ENCODE results near the gene SVOPL. TPM values are rescaled to one million over a fixed set of nuclear protein-coding genes. Genes with fewer than 3 reads are reported as not detected.

The SVOPL gene
- total and polyA plus RNA-seq, 4 donors, result 0.13 to 1.5 (median 0.39) TPM; not detected in 1

DNA sequence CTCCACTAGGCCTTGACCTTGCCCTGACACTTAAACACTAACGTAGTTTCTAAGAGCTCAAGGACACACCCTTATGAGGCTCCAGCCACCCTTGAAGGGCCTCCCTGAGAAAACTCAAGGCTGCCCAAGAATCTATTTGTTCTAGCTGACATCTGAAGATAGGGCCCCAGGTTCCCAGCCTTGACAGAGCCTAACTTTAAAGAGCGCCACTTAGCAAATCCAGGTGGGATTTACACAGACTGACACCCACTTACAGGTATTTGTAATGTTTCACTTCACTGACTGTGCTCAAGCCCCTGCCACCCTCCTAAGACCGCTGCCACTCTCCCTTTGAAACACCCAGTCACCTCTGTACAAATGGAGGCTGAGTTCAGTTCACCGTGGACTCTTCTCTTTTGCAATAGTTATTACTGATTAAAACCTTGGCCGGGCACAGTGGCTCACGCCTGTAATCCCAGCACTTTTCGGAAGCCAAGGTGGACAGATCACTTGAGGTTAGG lies 90.4 kb downstream of the SVOPL start:
- H3K27me3 ChIP-seq (ENCODE audit: control insufficient read depth in 3 of 3, insufficient read depth in 3 of 3, low read length in 2 of 3), result no peaks in the 10 kb centered on the region
- H3K4me1 ChIP-seq (ENCODE audit: control insufficient read depth in 5 of 5, insufficient read depth in 5 of 5, low read length in 5 of 5), result peaks cover 0 to 11% (median 1%) of the 10 kb centered on the region in 5 donors
- no peak overlapping the region for H3K27ac ChIP-seq (ENCODE audit: low read depth in 1 of 2, low read length in 1 of 2)
- no peak overlapping the region for H3K9ac ChIP-seq (ENCODE audit: insufficient read depth in 1 of 2, low read length in 2 of 2)
- H3K9me3 ChIP-seq (ENCODE audit: control insufficient read depth in 4 of 4, insufficient read depth in 3 of 4, low read length in 3 of 4), result no peaks in the 10 kb centered on the region
- TF ChIP-seq CTCF (IDR thresholded peaks at IDR 0.05; ENCODE audit: control extremely low read depth, extremely low read depth), result no peak
- 69 to 83% methylated on average over 7 of the region's 7 CpGs for WGBS, 2 donors
- no peaks in the 10 kb centered on the region for H3K36me3 ChIP-seq (ENCODE audit: control insufficient read depth in 4 of 4, insufficient read depth in 4 of 4, low read length in 4 of 4)
- no peak overlapping the region for H3K4me3 ChIP-seq
- DNase-seq (peak; percentile 37 to 62 (median 49)), ATAC-seq (ENCODE audit: insufficient read depth, low FRiP score) (peak; percentile 55)

GRCh38 chr7:138608275-138608674 lies 92.9 kb downstream of the SVOPL start:
- Histone ChIP-seq H3K36me3 (ENCODE audit: control insufficient read depth in 4 of 4, insufficient read depth in 4 of 4, low read length in 4 of 4) (no peaks in the 10 kb centered on the region), H3K4me3 (no peak overlapping the region), H3K9me3 (ENCODE audit: control insufficient read depth in 4 of 4, insufficient read depth in 3 of 4, low read length in 3 of 4) (no peaks in the 10 kb centered on the region), H3K27me3 (ENCODE audit: control insufficient read depth in 3 of 3, insufficient read depth in 3 of 3, low read length in 2 of 3) (no peaks in the 10 kb centered on the region), H3K9ac (ENCODE audit: insufficient read depth in 1 of 2, low read length in 2 of 2) (no peak overlapping the region), H3K27ac (ENCODE audit: low read depth in 1 of 2, low read length in 1 of 2) (no peak overlapping the region), H3K4me1 (ENCODE audit: control insufficient read depth in 5 of 5, insufficient read depth in 5 of 5, low read length in 5 of 5) (peaks cover 0 to 5% (median 0%) of the 10 kb centered on the region in 5 donors)
- 45 to 46% methylated on average over 12 of the region's 12 CpGs for WGBS, 2 donors
- DNase-seq (peak in 2 of 3 donors; percentile 17 to 29), ATAC-seq (ENCODE audit: insufficient read depth, low FRiP score) (no peak)
- TF ChIP-seq CTCF (IDR thresholded peaks at IDR 0.05; ENCODE audit: control extremely low read depth, extremely low read depth), result no peak

DNA sequence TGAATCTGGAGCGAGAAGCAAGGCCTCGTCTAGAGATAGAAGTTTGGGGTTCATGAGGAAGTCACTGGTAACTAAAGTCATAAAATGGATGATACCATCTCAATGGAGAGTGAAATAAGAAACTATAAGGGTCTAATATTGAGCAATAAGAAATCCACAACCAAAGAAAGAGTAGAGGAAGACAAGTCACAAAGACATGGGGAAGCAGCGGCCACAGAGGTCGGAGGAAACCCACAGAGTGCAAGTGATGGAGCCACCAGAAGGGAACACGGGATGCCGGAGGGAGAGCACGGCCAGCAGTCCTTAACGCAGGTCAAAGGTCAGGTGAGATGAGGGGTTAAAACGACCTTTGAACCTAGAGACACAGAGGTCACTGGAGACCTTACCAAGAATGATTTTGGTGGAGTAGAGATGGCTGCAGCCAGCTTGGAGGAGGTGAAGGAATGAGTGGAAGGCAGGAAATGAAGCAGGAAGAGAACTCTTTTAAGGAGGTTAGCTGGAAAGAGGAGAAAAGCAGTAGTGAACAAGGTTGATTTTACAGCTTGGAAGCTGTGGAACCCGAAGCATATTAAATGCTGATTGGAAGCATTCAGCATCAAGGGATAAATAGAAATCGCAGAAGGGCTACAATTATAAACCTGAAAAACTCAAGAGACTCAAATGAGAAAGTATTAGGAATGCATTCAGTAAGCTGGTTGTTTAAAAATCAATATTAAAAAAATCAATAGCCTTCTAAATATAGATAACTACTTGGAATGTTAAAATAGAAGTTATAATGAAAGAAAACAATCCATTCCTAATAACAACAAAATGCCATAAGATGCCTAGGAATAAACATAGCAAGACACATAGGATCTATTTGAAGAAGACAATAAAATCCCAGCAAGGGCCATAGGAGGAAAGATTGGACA lies 93.7 kb downstream of the SVOPL start:
- peaks cover 0 to 5% (median 0%) of the 10 kb centered on the region in 5 donors for H3K4me1 ChIP-seq (ENCODE audit: control insufficient read depth in 5 of 5, insufficient read depth in 5 of 5, low read length in 5 of 5)
- no peaks in the 10 kb centered on the region for H3K27me3 ChIP-seq (ENCODE audit: control insufficient read depth in 3 of 3, insufficient read depth in 3 of 3, low read length in 2 of 3)
- DNase-seq (no peak), ATAC-seq (ENCODE audit: insufficient read depth, low FRiP score) (no peak)
- H3K27ac ChIP-seq (ENCODE audit: low read depth in 1 of 2, low read length in 1 of 2), result no peak overlapping the region
- no peaks in the 10 kb centered on the region for H3K9me3 ChIP-seq (ENCODE audit: control insufficient read depth in 4 of 4, insufficient read depth in 3 of 4, low read length in 3 of 4)
- no peak for TF ChIP-seq CTCF (IDR thresholded peaks at IDR 0.05; ENCODE audit: control extremely low read depth, extremely low read depth)
- WGBS, 2 donors, result 56 to 81% methylated on average over 11 of the region's 11 CpGs
- H3K36me3 ChIP-seq (ENCODE audit: control insufficient read depth in 4 of 4, insufficient read depth in 4 of 4, low read length in 4 of 4), result no peaks in the 10 kb centered on the region
- H3K4me3 ChIP-seq, result no peak overlapping the region
- no peak overlapping the region for H3K9ac ChIP-seq (ENCODE audit: insufficient read depth in 1 of 2, low read length in 2 of 2)

Measured in lung (tissue), 12 donors.